Stomach (tissue), 19 donors: ENCODE data around the gene SOX11. TPM values are rescaled to one million over a fixed set of nuclear protein-coding genes. Genes with fewer than 3 reads are reported as not detected.
"Not testable (repeated sequence)": the region's sequence is repeated elsewhere in the genome, so short reads cannot be mapped to it uniquely, and the experiment has no call there.

ENCODE experiments used
- DNase-seq, 2 donors: peaks; one replicate each; pipeline versions ENCODE4 v3.0.0 to v3.0.0-alpha.2; 2013 to 2019
- H3K27ac ChIP-seq, 5 donors: fragments of 200-600 bp in 4 of 5; sonication (generic) in 4 of 5; one replicate each; pipeline ENCODE4 v1.5.1; 2013 to 2019; ENCODE audit warnings: mild to moderate bottlenecking in 1 of 5, moderate library complexity in 1 of 5
- H3K27me3 ChIP-seq, 3 donors: fragments of 200-600 bp; sonication (generic); one replicate each; pipeline ENCODE4 v1.5.1; 2017 to 2019; ENCODE audit warnings: mixed run types in 1 of 3
- H3K36me3 ChIP-seq, 4 donors: fragments of 200-600 bp; sonication (generic); 1 replicate in 3 of 4; 2 replicates in 1 of 4; pipeline ENCODE4 v1.5.1; 2016 to 2019
- H3K4me1 ChIP-seq, 4 donors: fragments of 200-600 bp; sonication (generic); one replicate each; pipeline ENCODE4 v1.5.1; 2016 to 2019
- H3K4me3 ChIP-seq, 4 donors: fragments of 200-600 bp; sonication (generic) in 3 of 4; one replicate each; pipeline ENCODE4 v1.5.1; 2016 to 2019; ENCODE audit warnings: mild to moderate bottlenecking in 1 of 4
- H3K9me3 ChIP-seq, 4 donors: fragments of 200-600 bp; sonication (generic); one replicate each; pipeline ENCODE4 v1.5.1; 2016 to 2019
- CTCF ChIP-seq, 7 experiments: fragments of 450-650 bp in 4 of 7; fragments of 200-600 bp in 3 of 7; sonication (generic) in 3 of 7; IDR thresholded peaks; one replicate each; pipeline ENCODE4 v1.5.1; 2016 to 2019; ENCODE audit warnings: antibody characterized with exemption in 7 of 7, control low read depth in 2 of 7, mild to moderate bottlenecking in 1 of 7
- EP300 ChIP-seq: sonication (generic); formaldehyde crosslinking; IDR thresholded peaks from one replicate; pipeline ENCODE4 v1.6.1; 2017; ENCODE audit warnings: antibody characterized with exemption
- POLR2A ChIP-seq, 4 donors: fragments of 450-650 bp; IDR thresholded peaks; one replicate each; pipeline ENCODE4 v1.6.1; 2016; ENCODE audit warnings: antibody characterized with exemption in 4 of 4, control low read depth in 2 of 4, mild to moderate bottlenecking in 1 of 4, moderate library complexity in 1 of 4
- POLR2AphosphoS5 ChIP-seq, 3 donors: sonication (generic); formaldehyde crosslinking; IDR thresholded peaks; one replicate each; pipeline ENCODE4 v1.6.1; 2016; ENCODE audit warnings: antibody characterized with exemption in 3 of 3
- WGBS, 5 donors: extraction: QIAGEN DNeasy Blood & Tissue Kit in 3 of 5; methylation state at CpG; one replicate each; pipeline versions ENCODE4 v1.1.5 to v1.1.7; 2013 to 2018; 5-methylcytosine and 5-hydroxymethylcytosine counted together
- intact Hi-C: fragments of 100-400 bp; cut with DNase I; formaldehyde crosslinking; loops from one replicate; pipeline ENCODE4 v1.15.1; 2023; ENCODE audit warnings: low total_unique reads
- long read RNA-seq, 10 donors: transcript quantifications; one replicate each; lab custom pipeline, GENCODE V29; 2026
- polyA plus RNA-seq, 3 donors: library from polyadenylated mRNA; stranded (reverse); fragments of 200-250 nt; gene quantifications; one replicate each; pipeline ENCODE4 v1.2.3, GENCODE V29; 2013
- total RNA-seq, 5 donors: library from RNA; depleted of rRNA; stranded (reverse); fragments of >200 nt; gene quantifications; one replicate each; pipeline versions ENCODE4 v1.1.0 to v1.2.3, GENCODE V29; 2014 to 2016
- donor health status: healthy with polysubstance abuse.
- donor health status: Bipolar disorder and iron deficiency.
- donor health status: healthy.

Gene SOX11
- 1 to 10 TPM in 1 of 5 donors, not detected in 4; 3.7 TPM for total RNA-seq
- polyA plus RNA-seq, result under 1 TPM; 0.06 to 0.15 (median 0.08) TPM
- long read RNA-seq, donor 1, full-length matches to known transcripts, result 16 of 16 reads
- long read RNA-seq, donor 1, partial matches to known transcripts, result 0 of 16 reads
- long read RNA-seq, donor 1, other reads (novel, unspliced or antisense), result 0 of 16 reads
- long read RNA-seq, donor 2, full-length matches to known transcripts, result 22 of 22 reads
- long read RNA-seq, donor 2, partial matches to known transcripts, result 0 of 22 reads
- long read RNA-seq, donor 2, other reads (novel, unspliced or antisense), result 0 of 22 reads
- long read RNA-seq, donor 3, full-length matches to known transcripts, result 12 of 12 reads
- long read RNA-seq, donor 3, partial matches to known transcripts, result 0 of 12 reads
- long read RNA-seq, donor 3, other reads (novel, unspliced or antisense), result 0 of 12 reads
- long read RNA-seq, donor 4, full-length matches to known transcripts, result 3 of 3 reads
- long read RNA-seq, donor 4, partial matches to known transcripts, result 0 of 3 reads
- long read RNA-seq, donor 4, other reads (novel, unspliced or antisense), result 0 of 3 reads
- long read RNA-seq, donor 5, full-length matches to known transcripts, result 33 of 33 reads
- long read RNA-seq, donor 5, partial matches to known transcripts, result 0 of 33 reads
- long read RNA-seq, donor 5, other reads (novel, unspliced or antisense), result 0 of 33 reads
- long read RNA-seq, donor 6, result 0 reads
- long read RNA-seq, donor 7, full-length matches to known transcripts, result 21 of 21 reads
- long read RNA-seq, donor 7, partial matches to known transcripts, result 0 of 21 reads
- long read RNA-seq, donor 7, other reads (novel, unspliced or antisense), result 0 of 21 reads
- long read RNA-seq, donor 8, full-length matches to known transcripts, result 28 of 28 reads
- long read RNA-seq, donor 8, partial matches to known transcripts, result 0 of 28 reads
- long read RNA-seq, donor 8, other reads (novel, unspliced or antisense), result 0 of 28 reads
- long read RNA-seq, donor 9, full-length matches to known transcripts, result 47 of 47 reads
- long read RNA-seq, donor 9, partial matches to known transcripts, result 0 of 47 reads
- long read RNA-seq, donor 9, other reads (novel, unspliced or antisense), result 0 of 47 reads
- long read RNA-seq, donor 10, full-length matches to known transcripts, result 8 of 8 reads
- long read RNA-seq, donor 10, partial matches to known transcripts, result 0 of 8 reads
- long read RNA-seq, donor 10, other reads (novel, unspliced or antisense), result 0 of 8 reads

- peak within 1 kb of the TSS; percentile 11 to 44 (median 36) for H3K4me3 ChIP-seq
- DNase-seq, result peak in 1 of 2 donors; percentile 97
These were observed at the start of gene SOX11 for GRCh38 chr2:5691985-5692529. Gene SOX11 (plus strand): TSS chr2:5692384. CDS start chr2:5692722, 338 bp downstream.

GRCh38 chr2:5652734-5653133 is 39.5 kb upstream of the SOX11 start:
- H3K36me3 ChIP-seq, H3K9me3 ChIP-seq, H3K27ac ChIP-seq, H3K4me3 ChIP-seq, H3K27me3 ChIP-seq, DNase-seq, intact Hi-C loops, H3K4me1 ChIP-seq: not testable (repeated sequence)
- 72 to 78% (median 75%) methylated on average over 2 of the region's 2 CpGs for WGBS, 5 donors

More at GRCh38 chr2:5691985-5692529, at the start of gene SOX11:
- no peaks in the 10 kb centered on the region for H3K9me3 ChIP-seq
- TF ChIP-seq POLR2AphosphoS5 (IDR thresholded peaks at IDR 0.05) (no peak), EP300 (no peak), CTCF (IDR thresholded peaks at IDR 0.05) (no peak), POLR2A (IDR thresholded peaks at IDR 0.05) (no peak)
- peaks cover 44 to 53% (median 49%) of the 10 kb centered on the region in 4 donors for H3K4me1 ChIP-seq
- 4 to 7% (median 5%) methylated on average over 25 to 60 of the region's 60 CpGs for WGBS, 5 donors
- intact Hi-C loops, result no loop called here
- H3K36me3 ChIP-seq, result no peaks in the 10 kb centered on the region
- H3K27me3 ChIP-seq, result peaks cover 42 to 86% (median 67%) of the 10 kb centered on the region in 3 donors
- H3K27ac ChIP-seq, result no peak within 1 kb of the TSS

GRCh38 chr2:5653756-5654155 is 38.4 kb upstream of the SOX11 start:
- intact Hi-C loops, H3K36me3 ChIP-seq, H3K4me1 ChIP-seq, H3K9me3 ChIP-seq, H3K27me3 ChIP-seq, DNase-seq, H3K27ac ChIP-seq, H3K4me3 ChIP-seq: not testable (repeated sequence)
- WGBS, 5 donors, result 81 to 95% (median 89%) methylated on average over 3 to 4 of the region's 4 CpGs

GRCh38 chr2:5657231-5657630 is 35.0 kb upstream of the SOX11 start:
- H3K27ac ChIP-seq, result no peak overlapping the region
- H3K4me3 ChIP-seq, result no peak overlapping the region
- no peaks in the 10 kb centered on the region for H3K4me1 ChIP-seq
- 70 to 76% (median 74%) methylated on average over 4 of the region's 4 CpGs for WGBS, 5 donors
- no peaks in the 10 kb centered on the region for H3K36me3 ChIP-seq
- no peaks in the 10 kb centered on the region for H3K27me3 ChIP-seq
- intact Hi-C loops, result no loop called here
- peaks cover 0 to 6% (median 0%) of the 10 kb centered on the region in 4 donors for H3K9me3 ChIP-seq
- DNase-seq, result no peak
- no peak for TF ChIP-seq CTCF (IDR thresholded peaks at IDR 0.05)
- no peak for TF ChIP-seq POLR2AphosphoS5 (IDR thresholded peaks at IDR 0.05)
- TF ChIP-seq POLR2A (IDR thresholded peaks at IDR 0.05), result no peak
- TF ChIP-seq EP300, result no peak

- DNase-seq, result no peak
- Histone ChIP-seq H3K36me3 (no peaks in the 10 kb centered on the region), H3K27ac (no peak overlapping the region), H3K9me3 (peaks cover 0 to 6% (median 0%) of the 10 kb centered on the region in 4 donors), H3K4me1 (no peaks in the 10 kb centered on the region), H3K27me3 (no peaks in the 10 kb centered on the region), H3K4me3 (no peak overlapping the region)
- intact Hi-C loops, result no loop called here
- no peak for TF ChIP-seq EP300
- no peak for TF ChIP-seq POLR2A (IDR thresholded peaks at IDR 0.05)
- TF ChIP-seq POLR2AphosphoS5 (IDR thresholded peaks at IDR 0.05), result no peak
- no peak for TF ChIP-seq CTCF (IDR thresholded peaks at IDR 0.05)
- WGBS, 5 donors, result 50 to 63% (median 59%) methylated on average over 3 of the region's 3 CpGs
These were observed 31.6 kb upstream of the SOX11 start for GRCh38 chr2:5660591-5660990.
